Measurements from ENCODE around the gene SGMS1.

Gene SGMS1

DNA sequence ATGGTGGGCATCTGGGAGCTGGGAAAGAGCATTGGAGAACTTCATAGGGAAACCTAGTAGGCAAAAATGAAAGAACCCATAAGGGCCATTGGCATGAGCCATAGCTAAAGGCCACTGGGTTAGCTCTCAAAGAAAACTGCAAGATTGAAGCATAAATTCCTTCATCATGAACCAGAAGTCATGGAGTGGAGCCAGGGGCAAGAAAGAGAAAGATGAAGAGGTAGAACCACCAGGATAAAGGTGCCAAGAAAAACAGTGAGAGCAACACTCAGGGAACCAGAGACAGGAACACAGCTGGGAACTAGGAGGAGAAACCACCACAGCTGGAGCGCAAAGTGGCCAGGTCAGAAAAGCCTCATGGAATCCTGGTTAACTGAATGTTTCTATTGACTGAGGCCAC lies 11.5 kb upstream of the SGMS1 start:
- DNase-seq: no peak

DNA sequence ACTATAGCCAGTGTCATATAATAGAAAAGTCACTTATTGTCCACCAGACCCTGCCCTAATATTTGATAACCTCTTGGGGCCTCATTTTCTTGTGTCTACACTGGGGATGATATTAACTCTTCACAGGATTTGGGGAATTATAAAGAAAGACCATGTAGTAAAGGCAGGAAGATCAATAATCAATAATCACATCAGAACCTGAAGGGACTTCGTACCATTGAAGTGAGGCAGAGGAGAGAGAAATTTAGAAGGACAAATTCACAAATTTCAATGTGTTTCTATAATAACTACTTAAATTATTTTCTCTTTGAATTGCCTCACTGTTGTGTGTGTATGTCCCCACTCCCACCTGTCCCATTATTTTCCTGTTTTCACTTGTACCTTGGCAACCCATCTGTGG lies 10.7 kb upstream of the SGMS1 start:
- no peak for DNase-seq

- no peak for DNase-seq
Observed at GRCh38 chr10:50631052-50631451, 7.3 kb upstream of the SGMS1 start.

DNA sequence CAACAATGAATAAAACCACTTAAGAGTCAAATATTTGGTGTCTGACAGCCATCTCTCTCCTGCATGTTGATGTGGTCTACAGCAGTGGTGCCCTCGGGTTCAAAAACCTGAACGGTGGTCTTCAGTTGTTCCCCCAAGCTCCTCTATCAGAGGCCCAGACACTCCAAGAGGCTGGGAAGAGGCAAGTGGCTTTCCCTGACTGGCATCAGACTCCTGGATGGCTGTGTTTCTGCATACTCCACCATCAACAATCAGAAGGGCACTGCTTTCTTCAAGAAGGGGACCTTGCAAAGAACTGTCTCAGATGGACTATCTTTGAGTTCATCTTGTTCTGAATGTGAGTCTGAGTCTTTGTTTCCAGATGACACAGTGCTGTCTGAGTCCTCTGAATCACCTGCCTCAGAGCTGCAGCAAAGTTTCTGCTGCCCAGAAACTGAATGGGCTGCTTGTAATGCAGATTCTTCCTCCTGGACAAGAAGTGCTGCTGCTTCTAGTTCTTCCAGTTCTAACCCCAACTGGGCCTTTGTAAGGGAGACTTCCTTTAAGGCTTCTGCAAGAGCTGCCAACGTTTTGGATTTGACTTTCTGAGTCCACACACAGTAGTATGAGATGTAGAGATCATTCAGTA lies 5.9 kb upstream of the SGMS1 start:
- no peak for DNase-seq

DNA sequence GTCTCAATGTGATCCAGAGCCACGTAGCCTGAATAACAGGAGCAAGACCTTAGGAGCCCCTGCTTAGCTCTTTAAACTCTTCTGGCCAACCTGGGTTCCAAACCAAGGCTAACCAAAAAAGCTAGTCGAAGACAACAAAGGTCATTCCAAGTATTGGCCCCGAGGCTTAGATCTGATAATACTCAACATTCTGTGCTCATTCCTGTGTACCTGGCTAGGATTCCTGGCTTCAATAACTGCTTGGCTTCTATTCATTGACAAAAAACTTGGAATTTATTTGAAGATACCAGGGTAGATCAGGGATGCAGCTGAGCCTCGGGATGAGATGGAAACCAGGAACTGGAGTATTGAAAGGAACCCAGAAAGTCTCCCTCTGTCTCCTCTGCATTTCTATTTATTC lies 4.1 kb upstream of the SGMS1 start:
- DNase-seq: no peak

GRCh38 chr10:50627443-50627842 lies 3.7 kb upstream of the SGMS1 start:
- no peak for DNase-seq

GRCh38 chr10:50625649-50626132 lies 1.9 kb upstream of the SGMS1 start:
- DNase-seq: no peak

- DNase-seq: no peak
Observed at GRCh38 chr10:50624866-50625501, 1.2 kb upstream of the SGMS1 start.

DNA sequence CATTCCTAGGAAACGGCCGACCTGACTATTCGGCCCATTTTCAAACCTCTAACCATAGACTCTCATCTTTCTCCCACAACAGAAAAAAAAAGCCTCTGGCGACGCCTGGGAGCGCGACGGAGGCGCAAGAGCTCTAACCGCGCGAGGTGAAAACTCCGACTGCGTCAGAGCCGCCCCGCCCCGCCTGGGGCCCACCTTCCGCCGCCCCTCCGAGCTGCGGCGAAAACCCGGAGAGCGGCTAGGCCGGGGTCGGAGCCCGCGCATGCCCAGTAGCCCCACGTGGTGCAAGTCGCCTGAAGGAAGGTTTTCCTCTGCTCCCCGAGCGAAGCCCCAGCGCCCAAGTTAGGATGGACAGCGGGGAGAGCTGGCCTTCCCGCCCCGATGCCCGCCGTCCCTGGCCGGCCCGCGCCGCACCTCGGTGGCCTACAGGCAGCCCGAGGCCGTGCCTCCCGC lies 683 bp upstream of the SGMS1 start:
- DNase-seq: peak; percentile 20

- DNase-seq: no peak
Observed at GRCh38 chr10:50622706-50623662, 772 bp downstream of the SGMS1 start.

DNA sequence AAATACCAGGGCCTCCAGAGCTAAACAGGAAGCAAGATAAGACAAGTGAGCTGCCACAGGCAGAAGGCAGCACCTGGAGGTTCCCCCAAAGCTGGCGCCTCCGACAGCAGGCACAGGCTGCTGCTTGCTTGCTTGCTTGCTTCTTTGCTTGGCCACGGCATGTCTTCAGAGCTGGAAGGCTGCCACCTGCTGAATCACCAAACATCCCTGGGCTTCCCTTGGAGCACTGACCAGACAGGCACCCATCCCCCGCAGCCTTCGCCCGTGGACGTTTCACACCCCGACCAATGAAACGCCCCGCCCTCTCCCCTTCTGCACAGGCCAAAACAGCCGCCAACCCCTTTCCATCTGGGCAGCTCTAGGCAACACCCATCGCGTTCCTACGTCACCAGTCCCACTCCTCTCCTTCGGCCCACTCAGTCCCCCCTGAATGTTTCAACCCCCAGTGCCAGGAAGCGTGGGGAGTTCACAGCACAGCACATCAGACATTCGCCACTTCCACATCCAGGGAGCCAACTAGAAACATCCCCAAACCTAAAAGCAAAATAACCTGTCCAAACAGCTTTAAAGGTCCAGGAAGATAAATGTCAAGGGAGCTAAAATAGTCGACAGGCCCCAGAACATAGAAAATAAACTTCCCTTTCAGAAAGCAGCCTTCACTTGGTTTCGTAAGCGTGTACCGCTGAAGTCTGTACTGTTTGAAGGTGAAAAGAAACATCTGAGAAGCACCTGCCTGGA lies 1.6 kb downstream of the SGMS1 start:
- peak; percentile 7 for DNase-seq

GRCh38 chr10:50620899-50621298 lies 2.9 kb downstream of the SGMS1 start:
- no peak for DNase-seq

GRCh38 chr10:50619882-50620281 lies 3.9 kb downstream of the SGMS1 start:
- no peak for DNase-seq

DNA sequence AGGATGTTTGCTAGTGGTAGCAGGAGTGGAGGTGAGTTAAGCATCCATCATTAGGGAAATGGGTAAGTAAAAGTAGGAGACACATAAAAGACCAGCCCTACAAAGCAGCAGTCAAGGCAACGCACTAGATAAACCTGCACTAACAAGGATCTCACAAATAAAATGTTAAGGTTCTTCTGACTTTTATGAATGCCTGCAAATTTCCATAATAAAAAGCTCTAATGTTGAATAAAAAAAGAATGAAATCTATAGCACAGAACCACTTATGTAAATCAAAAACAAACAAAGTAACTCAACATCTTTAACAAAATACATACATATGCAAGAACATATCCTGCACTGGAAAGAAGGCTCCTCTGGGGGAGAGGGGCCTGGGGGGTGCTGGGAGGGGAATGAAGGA lies 4.6 kb downstream of the SGMS1 start:
- DNase-seq: no peak

GRCh38 chr10:50618624-50619023 lies 5.1 kb downstream of the SGMS1 start:
- DNase-seq: no peak

DNA sequence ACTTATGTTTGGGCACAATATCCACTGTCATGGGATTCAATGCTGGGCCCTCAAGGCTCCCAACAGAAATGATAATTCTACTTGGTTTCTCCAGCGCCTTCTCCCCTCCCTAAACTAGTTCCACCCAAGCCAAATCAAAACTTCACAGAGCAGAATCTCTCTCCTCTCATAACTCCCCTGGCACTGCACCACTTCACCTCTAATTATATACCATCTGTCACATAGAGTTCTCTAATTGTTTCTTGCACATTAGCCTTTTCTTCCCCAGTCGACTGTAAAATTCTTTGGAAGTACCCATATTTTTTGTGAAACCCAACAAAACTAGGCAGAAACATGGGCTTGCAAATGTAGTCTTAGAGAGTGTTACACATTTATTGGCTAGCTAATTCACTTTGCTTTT lies 8.1 kb downstream of the SGMS1 start:
- peak; percentile 43 for DNase-seq

DNA sequence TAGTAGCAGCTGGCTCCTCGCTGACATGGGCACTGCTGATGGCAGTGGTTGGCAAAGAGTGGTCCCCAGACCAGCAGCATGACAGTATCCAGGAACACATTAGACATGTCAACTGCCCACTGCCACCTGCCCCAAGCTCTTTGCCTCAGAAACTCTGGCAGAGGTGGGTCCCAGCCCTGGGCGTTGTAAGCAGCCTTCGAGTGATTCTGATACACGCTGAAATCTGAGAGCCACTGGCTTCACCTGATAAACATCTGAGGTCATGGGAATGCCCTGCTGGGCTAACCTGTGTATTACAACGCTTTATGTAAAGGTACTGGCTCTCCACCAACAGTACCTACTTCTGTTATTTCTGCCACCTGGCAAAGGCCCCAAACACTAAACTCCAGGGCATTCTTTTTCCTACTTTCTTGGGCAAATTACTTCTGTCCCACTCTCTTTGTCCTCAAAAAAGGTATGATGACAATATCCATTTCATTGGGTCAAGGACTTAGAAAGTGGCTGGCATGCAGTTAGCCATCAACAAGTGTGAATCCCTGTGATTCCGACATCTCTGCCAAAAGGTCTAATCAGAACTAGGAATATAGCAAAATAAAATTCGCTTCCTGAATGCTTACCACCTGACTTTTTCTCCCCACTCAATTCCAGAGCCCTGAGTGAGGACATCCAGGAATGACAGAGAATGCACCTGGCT lies 9.2 kb downstream of the SGMS1 start:
- DNase-seq: no peak

DNA sequence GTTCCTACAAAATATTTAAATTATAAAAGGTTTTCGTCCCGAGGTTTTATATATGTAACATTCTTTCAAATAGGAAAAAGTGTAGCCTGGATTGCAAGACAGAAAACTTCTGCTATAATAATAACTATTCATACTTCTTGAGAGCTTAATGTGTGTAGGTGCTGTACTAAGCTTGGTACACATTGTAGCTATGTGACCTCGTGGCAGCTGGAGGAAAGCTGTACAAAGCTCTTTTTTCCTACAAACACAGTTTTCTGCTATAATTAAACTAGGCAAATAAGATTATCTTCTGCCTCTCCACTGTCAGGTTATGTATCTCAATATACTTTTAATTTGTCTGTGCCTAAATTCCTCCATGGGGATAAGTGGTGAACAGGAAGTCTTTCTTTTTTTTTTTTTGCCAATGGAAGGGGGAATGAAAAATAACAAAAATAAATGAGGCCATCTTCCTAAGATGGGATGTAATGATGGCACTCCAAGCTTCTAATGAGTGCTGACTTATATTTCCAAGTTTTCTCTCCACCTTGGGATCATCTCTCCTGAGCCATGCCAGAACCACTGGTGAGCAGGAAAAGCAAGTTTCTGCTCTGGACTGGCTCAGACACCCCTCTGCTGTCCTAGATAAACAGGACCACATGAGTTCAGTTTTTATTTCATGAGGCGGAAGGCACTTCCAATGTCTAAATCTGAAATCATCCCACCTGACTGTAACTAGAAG lies 9.9 kb downstream of the SGMS1 start:
- DNase-seq: no peak

DNA sequence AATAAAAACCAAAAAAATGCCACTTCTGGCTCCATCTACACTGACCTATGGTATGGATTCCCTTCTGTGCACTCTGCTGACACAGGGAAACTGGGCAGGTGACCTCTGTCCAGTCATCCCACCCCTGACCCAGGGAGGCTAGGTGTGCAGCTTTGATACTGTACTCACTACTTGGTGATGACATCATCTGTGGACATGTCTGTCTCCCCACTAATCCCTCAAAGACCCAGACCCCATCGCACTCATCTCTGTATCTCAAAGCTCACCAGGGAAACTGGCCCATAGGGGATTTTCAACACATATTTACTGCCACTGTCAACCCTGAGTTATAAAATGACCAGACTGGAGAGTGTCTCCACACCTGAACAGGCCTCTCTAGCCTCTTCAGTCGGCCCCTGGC lies 10.6 kb downstream of the SGMS1 start:
- no peak for DNase-seq

DNA sequence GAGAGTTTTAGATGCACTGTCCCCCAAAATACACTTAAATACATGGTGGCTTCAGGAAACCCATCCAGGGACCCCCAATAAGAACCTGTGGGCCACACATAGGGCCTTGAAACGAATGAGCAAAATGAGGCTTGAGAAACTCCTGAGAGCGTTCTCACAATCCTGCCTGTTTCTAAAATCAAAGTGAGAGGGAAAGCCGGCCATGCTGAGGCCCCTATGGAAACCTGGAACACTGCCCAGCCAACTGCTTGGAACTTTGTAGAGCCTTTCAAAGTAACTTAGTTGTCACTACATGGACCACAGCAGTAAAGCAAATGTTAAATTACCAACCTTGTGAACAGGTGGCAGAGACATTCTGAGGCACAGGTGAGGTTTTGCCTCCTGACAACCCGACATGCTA lies 13.4 kb downstream of the SGMS1 start:
- DNase-seq: no peak

DNA sequence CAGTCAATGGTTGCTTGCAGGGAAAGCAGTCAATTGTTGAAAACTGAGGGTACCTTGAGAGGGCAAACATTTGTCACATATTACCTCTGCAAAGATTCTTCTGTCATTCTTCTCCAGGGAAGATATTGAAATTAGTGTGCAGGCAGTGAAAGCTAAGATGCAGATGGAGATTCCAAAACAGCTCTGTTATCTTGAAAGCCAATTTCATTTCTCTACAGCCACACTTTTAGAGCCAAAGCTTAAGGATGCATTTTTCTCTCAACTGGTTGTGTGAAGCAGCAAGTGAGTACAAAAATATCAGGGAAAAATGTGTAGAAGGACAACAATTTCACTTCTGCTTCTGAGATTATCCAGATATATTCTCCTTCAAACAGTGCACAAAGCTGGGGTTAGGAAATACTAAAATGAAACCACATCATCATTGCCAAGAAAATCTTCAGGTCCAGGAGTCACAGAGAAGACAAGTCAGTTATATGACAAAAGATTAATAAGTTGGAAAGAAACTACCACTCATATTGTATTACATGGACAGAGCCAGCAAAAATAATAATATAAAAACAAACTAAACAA lies 16.3 kb downstream of the SGMS1 start:
- DNase-seq: no peak
